ENCODE data around the gene HSD17B12. TPM values are rescaled to one million over a fixed set of nuclear protein-coding genes. Genes with fewer than 3 reads are reported as not detected.

The HSD17B12 gene
- total RNA-seq, 1 donor from 2014 or later, result 102 TPM

DNA sequence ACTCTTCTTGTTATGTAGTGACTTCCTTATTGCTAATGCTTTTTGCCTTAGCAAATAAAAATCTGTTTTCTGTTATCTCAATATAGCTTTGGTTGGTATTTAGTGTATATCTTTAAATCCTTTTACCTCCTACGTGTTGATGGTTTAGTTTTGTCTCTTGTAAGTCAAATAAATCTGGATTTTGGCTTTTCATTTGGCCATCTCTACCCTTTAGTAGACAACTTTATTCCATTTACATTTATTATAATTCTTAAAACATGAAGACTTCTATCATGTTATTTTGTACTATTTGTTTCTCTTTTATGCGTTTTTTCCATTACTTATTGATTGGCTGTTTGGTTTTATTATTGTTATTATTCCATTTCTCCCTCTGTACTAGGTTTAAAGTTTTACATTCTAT is 180.6 kb downstream of the HSD17B12 start:
- no peak overlapping the region for H3K27ac Mint-ChIP-seq

DNA sequence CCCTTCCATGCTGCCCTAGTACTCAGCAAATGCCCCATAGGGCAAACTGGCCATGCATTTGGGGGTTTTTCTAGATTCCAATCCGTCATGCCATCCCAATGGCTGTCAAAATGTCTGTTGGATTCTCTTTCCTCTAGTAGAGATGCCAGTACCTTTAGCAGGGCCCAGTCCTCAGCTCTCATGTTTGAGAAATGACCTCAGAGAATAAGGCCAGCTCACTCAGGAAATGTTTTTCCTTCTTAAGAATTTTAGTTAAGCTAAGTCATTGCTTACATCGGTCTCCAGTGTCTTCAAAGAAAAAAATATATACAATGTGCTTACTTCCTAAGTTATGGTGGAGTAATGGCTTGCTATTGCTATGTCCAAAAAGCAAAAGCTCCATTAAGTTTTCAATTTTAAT is 186.0 kb downstream of the HSD17B12 start:
- no peaks in the 10 kb centered on the region for H3K4me1 ChIP-seq
- no peak for TF ChIP-seq EZH2 (IDR thresholded peaks at IDR 0.05)
- no peak for TF ChIP-seq EZH2phosphoT487 (IDR thresholded peaks at IDR 0.05)
- TF ChIP-seq, protein P1, sequence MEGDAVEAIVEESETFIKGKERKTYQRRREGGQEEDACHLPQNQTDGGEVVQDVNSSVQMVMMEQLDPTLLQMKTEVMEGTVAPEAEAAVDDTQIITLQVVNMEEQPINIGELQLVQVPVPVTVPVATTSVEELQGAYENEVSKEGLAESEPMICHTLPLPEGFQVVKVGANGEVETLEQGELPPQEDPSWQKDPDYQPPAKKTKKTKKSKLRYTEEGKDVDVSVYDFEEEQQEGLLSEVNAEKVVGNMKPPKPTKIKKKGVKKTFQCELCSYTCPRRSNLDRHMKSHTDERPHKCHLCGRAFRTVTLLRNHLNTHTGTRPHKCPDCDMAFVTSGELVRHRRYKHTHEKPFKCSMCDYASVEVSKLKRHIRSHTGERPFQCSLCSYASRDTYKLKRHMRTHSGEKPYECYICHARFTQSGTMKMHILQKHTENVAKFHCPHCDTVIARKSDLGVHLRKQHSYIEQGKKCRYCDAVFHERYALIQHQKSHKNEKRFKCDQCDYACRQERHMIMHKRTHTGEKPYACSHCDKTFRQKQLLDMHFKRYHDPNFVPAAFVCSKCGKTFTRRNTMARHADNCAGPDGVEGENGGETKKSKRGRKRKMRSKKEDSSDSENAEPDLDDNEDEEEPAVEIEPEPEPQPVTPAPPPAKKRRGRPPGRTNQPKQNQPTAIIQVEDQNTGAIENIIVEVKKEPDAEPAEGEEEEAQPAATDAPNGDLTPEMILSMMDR (IDR thresholded peaks at IDR 0.05), result no peak
- no peak overlapping the region for H2AFZ ChIP-seq (replicated peaks)
- H3K36me3 Mint-ChIP-seq, result no peaks in the 10 kb centered on the region
- peaks cover 54% of the 10 kb centered on the region for H3K27me3 ChIP-seq
- no peak overlapping the region for H3K27ac ChIP-seq
- H3K27me3 Mint-ChIP-seq (ENCODE audit: insufficient read depth, low read depth), result peaks cover 6% of the 10 kb centered on the region
- H3K4me3 Mint-ChIP-seq, result no peak overlapping the region
- H3K27ac Mint-ChIP-seq, result no peak overlapping the region
- H3K79me2 ChIP-seq (ENCODE audit: low read depth), result no peaks in the 10 kb centered on the region
- no peaks in the 10 kb centered on the region for H3K4me1 Mint-ChIP-seq
- no peaks in the 10 kb centered on the region for H4K20me1 ChIP-seq (ENCODE audit: low read depth)
- H3K4me3 ChIP-seq, result no peak overlapping the region
- no peaks in the 10 kb centered on the region for H3F3A ChIP-seq (ENCODE audit: low read depth)
- no peaks in the 10 kb centered on the region for H3K9me3 ChIP-seq (ENCODE audit: low read depth)
- no peak overlapping the region for H3K9ac ChIP-seq
- H3K9me3 Mint-ChIP-seq, result no peaks in the 10 kb centered on the region
- H3K4me2 ChIP-seq, result no peak overlapping the region
- no peaks in the 10 kb centered on the region for H3K36me3 ChIP-seq
- DNase-seq (ENCODE audit: low spot score), result no peak

More for the DNA sequence above, 180.6 kb downstream of the HSD17B12 start:
- H3K4me2 ChIP-seq, result no peak overlapping the region
- peaks cover 4% of the 10 kb centered on the region for H3K9me3 ChIP-seq (ENCODE audit: low read depth)
- no peak overlapping the region for H2AFZ ChIP-seq (replicated peaks)
- no peaks in the 10 kb centered on the region for H3K36me3 Mint-ChIP-seq
- H3K36me3 ChIP-seq, result no peaks in the 10 kb centered on the region
- H3K4me3 Mint-ChIP-seq, result no peak overlapping the region
- H3K4me1 Mint-ChIP-seq, result no peaks in the 10 kb centered on the region
- H3K4me3 ChIP-seq, result no peak overlapping the region
- H3K4me1 ChIP-seq, result no peaks in the 10 kb centered on the region
- peaks cover 12% of the 10 kb centered on the region for H3K27me3 ChIP-seq
- no peaks in the 10 kb centered on the region for H3K79me2 ChIP-seq (ENCODE audit: low read depth)
- H3K27me3 Mint-ChIP-seq (ENCODE audit: insufficient read depth, low read depth), result no peaks in the 10 kb centered on the region
- H4K20me1 ChIP-seq (ENCODE audit: low read depth), result no peaks in the 10 kb centered on the region
- H3F3A ChIP-seq (ENCODE audit: low read depth), result no peaks in the 10 kb centered on the region
- DNase-seq (ENCODE audit: low spot score), result no peak
- no peak overlapping the region for H3K27ac ChIP-seq
- H3K9ac ChIP-seq, result no peak overlapping the region
- TF ChIP-seq EZH2 (IDR thresholded peaks at IDR 0.05) (no peak), EZH2phosphoT487 (IDR thresholded peaks at IDR 0.05) (no peak)
- TF ChIP-seq, protein P1 (IDR thresholded peaks at IDR 0.05), result no peak
- H3K9me3 Mint-ChIP-seq, result peaks cover 4% of the 10 kb centered on the region

DNA sequence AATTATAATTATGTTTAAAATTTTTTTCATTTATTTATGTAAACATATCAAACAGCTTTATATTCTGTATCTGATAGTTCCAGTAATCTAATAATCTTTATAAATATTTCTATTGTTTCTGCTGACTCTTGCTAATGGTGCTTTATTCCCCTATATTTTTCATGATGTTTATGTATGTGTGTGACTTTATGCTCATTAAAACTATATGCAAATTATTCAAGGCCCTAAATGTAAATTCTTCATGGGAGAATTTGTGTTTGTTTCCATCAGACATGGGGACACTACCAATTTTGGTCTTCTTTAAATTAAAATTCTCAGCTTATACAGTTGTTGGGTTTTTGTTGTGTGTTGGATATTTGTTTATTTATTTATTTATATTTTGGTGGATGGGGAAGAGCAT is 186.4 kb downstream of the HSD17B12 start:
- no peaks in the 10 kb centered on the region for H3K4me1 Mint-ChIP-seq
- TF ChIP-seq EZH2phosphoT487 (IDR thresholded peaks at IDR 0.05), result no peak
- no peak for TF ChIP-seq EZH2 (IDR thresholded peaks at IDR 0.05)
- TF ChIP-seq, protein P1 (IDR thresholded peaks at IDR 0.05), result no peak
- H2AFZ ChIP-seq (replicated peaks), result no peak overlapping the region
- H3K27me3 Mint-ChIP-seq (ENCODE audit: insufficient read depth, low read depth), result peaks cover 6% of the 10 kb centered on the region
- no peak overlapping the region for H3K4me3 Mint-ChIP-seq
- no peak overlapping the region for H3K4me2 ChIP-seq
- no peaks in the 10 kb centered on the region for H3F3A ChIP-seq (ENCODE audit: low read depth)
- no peaks in the 10 kb centered on the region for H3K9me3 Mint-ChIP-seq
- H3K9me3 ChIP-seq (ENCODE audit: low read depth), result no peaks in the 10 kb centered on the region
- H3K36me3 Mint-ChIP-seq, result no peaks in the 10 kb centered on the region
- DNase-seq (ENCODE audit: low spot score), result no peak
- no peak overlapping the region for H3K27ac Mint-ChIP-seq
- H3K4me3 ChIP-seq, result no peak overlapping the region
- no peaks in the 10 kb centered on the region for H3K36me3 ChIP-seq
- no peaks in the 10 kb centered on the region for H3K4me1 ChIP-seq
- H4K20me1 ChIP-seq (ENCODE audit: low read depth), result no peaks in the 10 kb centered on the region
- H3K27me3 ChIP-seq, result peaks cover 59% of the 10 kb centered on the region
- H3K79me2 ChIP-seq (ENCODE audit: low read depth), result no peaks in the 10 kb centered on the region
- no peak overlapping the region for H3K9ac ChIP-seq
- no peak overlapping the region for H3K27ac ChIP-seq

Measured in neural progenitor cell (in vitro differentiated cells).